ENCODE results near the gene OXER1.

- TF ChIP-seq CTCF (IDR thresholded peaks at IDR 0.05) (no peak), POLR2A (IDR thresholded peaks at IDR 0.05) (no peak)
These were observed 1.8 kb downstream of the OXER1 start for GRCh38 chr2:42762155-42762554.
